ENCODE data around the gene DYRK4. TPM values are rescaled to one million over a fixed set of nuclear protein-coding genes. Genes with fewer than 3 reads are reported as not detected.

DYRK4 gene
- total and polyA plus RNA-seq, 2 of the 8 experiments (the other 6 are each of a cell fraction or from before 2014, with no cell fraction given) = 10.5 to 11.4 TPM

DNA sequence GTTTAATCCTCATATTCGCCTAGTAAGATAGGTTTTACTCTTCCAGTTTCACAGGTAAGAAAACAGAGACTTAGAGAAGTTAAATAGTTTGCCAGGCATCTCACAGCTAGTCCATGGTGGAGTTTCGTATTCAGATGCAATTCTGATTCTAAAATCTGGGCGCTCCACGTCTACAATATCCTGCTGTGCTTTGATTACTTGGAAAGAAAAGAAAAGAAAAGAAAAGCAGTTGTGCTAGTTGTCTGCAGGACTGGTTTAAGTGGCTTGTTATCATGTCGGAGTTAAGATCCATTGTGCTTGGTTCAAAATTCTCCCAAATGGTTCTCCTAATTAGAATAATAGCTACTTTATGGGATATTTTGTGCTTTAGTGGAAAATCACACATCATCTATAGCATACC is 68.3 kb downstream of the DYRK4 start:
- H4K5ac ChIP-seq (ENCODE audit: insufficient read length, low read depth, low read length) = no peak overlapping the region
- no peaks in the 10 kb centered on the region for H3K79me1 ChIP-seq (ENCODE audit: low read depth, low read length)
- H3K27me3 ChIP-seq (replicated peaks in 1 of 4; ENCODE audit: control insufficient read depth in 3 of 4, extremely low read depth in 1 of 4, insufficient read depth in 3 of 4, low read length in 3 of 4) = no peaks in the 10 kb centered on the region; a peak in 1 of 7 replicates
- H3K14ac ChIP-seq (ENCODE audit: insufficient read length) = no peak overlapping the region
- H3K9me3 ChIP-seq (ENCODE audit: insufficient read depth in 2 of 2, low read depth in 1 of 2, low read length in 1 of 2) = peaks cover 5% of the 10 kb centered on the region in 2 experiments; a peak in 1 of 4 replicates
- H2AK5ac ChIP-seq (ENCODE audit: low read depth, low read length) = no peak overlapping the region
- no peak overlapping the region; a peak in 1 of 7 replicates for H3K9ac ChIP-seq (replicated peaks in 1 of 4; ENCODE audit: extremely low read depth in 1 of 4, low read depth in 3 of 4, low read length in 3 of 4)
- no peak overlapping the region for H3K23ac ChIP-seq (ENCODE audit: insufficient read length)
- peak overlapping the region in 1 of 4 experiments; percentile 32; a peak in 2 of 8 replicates for H3K4me3 ChIP-seq (ENCODE audit: extremely low read depth in 1 of 4, insufficient read depth in 2 of 4, low read depth in 3 of 4, low read length in 4 of 4)
- 34% methylated on average over 5 of the region's 5 CpGs; no CpG with 5 or more reads in 1 of the 2 experiments for WGBS, 2 experiments (ENCODE audit: extremely low coverage in 1 of 2, insufficient coverage in 1 of 2, insufficient read length in 1 of 2, insufficient replicate concordance in 2 of 2, low coverage in 1 of 2, low lambda C conversion rate in 2 of 2, missing lambda C conversion rate in 1 of 2)
- H3K4ac ChIP-seq (replicated peaks; ENCODE audit: insufficient read length, low read depth, low read length) = no peak overlapping the region
- no peak overlapping the region for H2BK5ac ChIP-seq (ENCODE audit: low read depth, low read length)
- DNase-seq (ENCODE audit: low read depth in 1 of 2, low spot score in 2 of 2) (no peak), FAIRE-seq (peak; percentile 70)
- POLR2A ChIA-PET (ENCODE audit: partially characterized antibody) = no interaction called here
- H3K4me1 ChIP-seq (replicated peaks in 1 of 4; ENCODE audit: control insufficient read depth in 3 of 4, insufficient read depth in 4 of 4, low read length in 3 of 4) = peaks cover 0 to 5% (median 0%) of the 10 kb centered on the region in 4 experiments; a peak in 2 of 7 replicates
- H3K36me3 ChIP-seq (ENCODE audit: control insufficient read depth in 2 of 4, insufficient read depth in 4 of 4, low read length in 3 of 4) = no peaks in the 10 kb centered on the region
- H3K56ac ChIP-seq (replicated peaks; ENCODE audit: insufficient read length, low read depth, low read length) = no peak overlapping the region
- no peak overlapping the region for H2AFZ ChIP-seq (ENCODE audit: low read length)
- no peak overlapping the region for H3K27ac ChIP-seq (ENCODE audit: low read depth, low read length)
- H4K91ac ChIP-seq (replicated peaks; ENCODE audit: insufficient read length, low read length) = no peak overlapping the region
- H3K23me2 ChIP-seq (ENCODE audit: low read depth, low read length) = no peaks in the 10 kb centered on the region
- H2BK12ac ChIP-seq (ENCODE audit: low read depth, low read length) = no peak overlapping the region
- no peak overlapping the region for H2BK20ac ChIP-seq (ENCODE audit: low read length)
- CTCF ChIA-PET (ENCODE audit: partially characterized antibody) = interaction anchor here (1.0 to 1.2 kb wide), 2 partner anchors 20 to 26 kb away, joined by 3 to 5 read pairs; no protein-coding TSS in a partner anchor
- H4K8ac ChIP-seq (ENCODE audit: extremely low read depth, insufficient read depth, low read length) = no peak overlapping the region
- H4K20me1 ChIP-seq (replicated peaks in 1 of 2; ENCODE audit: control insufficient read depth in 1 of 2, insufficient read depth in 2 of 2, low read length in 2 of 2) = no peaks in the 10 kb centered on the region
- H2BK15ac ChIP-seq (ENCODE audit: low read length) = no peak overlapping the region
- no peak overlapping the region for H3K18ac ChIP-seq (ENCODE audit: extremely low read depth, low read length)
- no peaks in the 10 kb centered on the region for H3K79me2 ChIP-seq (ENCODE audit: control insufficient read depth in 1 of 2, insufficient read depth in 2 of 2, low read length in 2 of 2)
- TF ChIP-seq BRCA1 (IDR thresholded peaks at IDR 0.05; ENCODE audit: low read depth, low read length) = no peak
- TF ChIP-seq SP1 (IDR thresholded peaks at IDR 0.05; ENCODE audit: low read depth, low read length) = 0 out of 2 replicates have a peak, but pooled peaks have one; percentile 29
- peak; percentile 90 for TF ChIP-seq NANOG (IDR thresholded peaks at IDR 0.05; ENCODE audit: insufficient read depth, low read depth, low read length, poor library complexity, severe bottlenecking)
- TF ChIP-seq EP300 (IDR thresholded peaks at IDR 0.05; ENCODE audit: borderline replicate concordance in 1 of 2, low read depth in 2 of 2, low read length in 2 of 2) = 0 out of 3 replicates have a peak, but pooled peaks of 1 of the 2 experiments have one; percentile 31
- TF ChIP-seq SIX5 (IDR thresholded peaks at IDR 0.05; ENCODE audit: low read depth, low read length) = no peak
- TF ChIP-seq JUN (IDR thresholded peaks at IDR 0.05; ENCODE audit: low read depth, low read length) = no peak
- no peak overlapping the region for H2BK120ac ChIP-seq (replicated peaks; ENCODE audit: low read depth, low read length)
- H3K4me2 ChIP-seq (ENCODE audit: insufficient read depth in 1 of 2, low read depth in 2 of 2, low read length in 2 of 2) = peak overlapping the region; percentile 43 to 44

Measured in H1 (cell line).